CD4-positive, alpha-beta T cell (primary cell): ENCODE measurements around the gene PPIE. TPM values are rescaled to one million over a fixed set of nuclear protein-coding genes. Genes with fewer than 3 reads are reported as not detected.

Source experiments
- ATAC-seq: fragments of 200-7000 bp; cut with Tn5 transposase; one replicate; pipeline ENCODE4 v1.10.0; 2022; ENCODE audit warnings: mild to moderate bottlenecking; ENCODE audit not compliant: poor library complexity
- CTCF ChIA-PET: fragments of 350-600 bp; sonication (Branson Sonifier 250); formaldehyde crosslinking; loops from one replicate; lab custom pipeline; 2021; ENCODE audit warnings: antibody characterized with exemption, inconsistent platforms; lab: Charles Lee
- POLR2A ChIA-PET: fragments of 350-600 bp; sonication (Branson Sonifier 250); formaldehyde crosslinking; loops from one replicate; lab custom pipeline; 2021; ENCODE audit warnings: antibody characterized with exemption, inconsistent platforms; lab: Charles Lee
- DNase-seq, 14 experiments: peaks; one replicate each; pipeline ENCODE4 v3.0.0-alpha.2; 2013 to 2020; ENCODE audit warnings: mixed read lengths in 2 of 14
- H3K27ac ChIP-seq, 2 donors: one replicate each; pipeline versions ENCODE4 v1.5.1 to v1.7.0; 2013; ENCODE audit warnings: low read length in 2 of 2, low read depth in 1 of 2, mild to moderate bottlenecking in 1 of 2
- H3K27me3 ChIP-seq, 2 experiments: 1 replicate in 1 of 2; 2 replicates in 1 of 2; pipeline versions ENCODE4 v1.6.1 to v1.7.0; 2013; ENCODE audit warnings: low read length in 2 of 2, control low read depth in 1 of 2, mild to moderate bottlenecking in 1 of 2, moderate library complexity in 1 of 2; ENCODE audit not compliant: insufficient read depth in 2 of 2, control insufficient read depth in 1 of 2
- H3K36me3 ChIP-seq: one replicate; pipeline ENCODE4 v1.6.1; 2013; ENCODE audit warnings: low read length, control low read depth; ENCODE audit not compliant: insufficient read depth
- H3K4me1 ChIP-seq: one replicate; pipeline ENCODE4 v1.6.1; 2013; ENCODE audit warnings: low read length, control low read depth; ENCODE audit not compliant: insufficient read depth
- H3K4me3 ChIP-seq: one replicate; pipeline ENCODE4 v1.5.1; 2013; ENCODE audit warnings: mild to moderate bottlenecking, low read length, moderate library complexity
- H3K9me3 ChIP-seq, 2 experiments: 1 replicate in 1 of 2; 2 replicates in 1 of 2; pipeline versions ENCODE4 v1.6.1 to v1.7.0; 2013; ENCODE audit warnings: low read length in 2 of 2, mild to moderate bottlenecking in 2 of 2, control low read depth in 1 of 2, moderate library complexity in 1 of 2; ENCODE audit not compliant: control insufficient read depth in 1 of 2, insufficient read depth in 1 of 2
- H3K27ac Mint-ChIP-seq: one replicate; pipeline ENCODE4 v1.8.0; 2020; ENCODE audit warnings: mixed read lengths
- H3K27me3 Mint-ChIP-seq: one replicate; pipeline ENCODE4 v1.8.0; 2021; ENCODE audit warnings: mixed read lengths
- H3K36me3 Mint-ChIP-seq: one replicate; pipeline ENCODE4 v1.8.0; 2021; ENCODE audit warnings: low read depth, mixed read lengths
- H3K4me1 Mint-ChIP-seq: one replicate; pipeline ENCODE4 v1.8.0; 2021; ENCODE audit warnings: low read depth, mixed read lengths
- H3K4me3 Mint-ChIP-seq: one replicate; pipeline ENCODE4 v1.8.0; 2020; ENCODE audit warnings: mild to moderate bottlenecking, mixed read lengths
- H3K9me3 Mint-ChIP-seq: one replicate; pipeline ENCODE4 v1.8.0; 2020; ENCODE audit warnings: mixed read lengths
- CTCF ChIP-seq: fragments of 200-600 bp; IDR thresholded peaks from one replicate; pipeline ENCODE4 v1.8.0; 2022; ENCODE audit warnings: antibody characterized with exemption, mild to moderate bottlenecking
- intact Hi-C, 2 experiments: fragments of 100-400 bp; cut with DNase I in 1 of 2; cut with micrococcal nuclease in 1 of 2; formaldehyde crosslinking; loops; one replicate each; pipeline versions ENCODE4 v1.15.1 to v1.9.0; 2023 to 2025; cut with DNase I, micrococcal nuclease
- total RNA-seq, 174 experiments: library from RNA in 2 of 174; stranded (reverse) in 2 of 174; gene quantifications; one replicate each; pipeline ENCODE4 v1.2.3 and lab custom pipeline; 2021 to 2026

The PPIE gene
- total RNA-seq, 2 experiments from 2014 or later: 45.0 to 46.7 TPM

- ATAC-seq (no peak), DNase-seq (no peak)
- TF ChIP-seq CTCF: no peak
- intact Hi-C loops: no loop called here
- Histone ChIP-seq H3K9me3 (peaks cover 0 to 9% of the 10 kb centered on the region in 2 experiments), H3K4me3 (no peak overlapping the region), H3K27me3 (no peaks in the 10 kb centered on the region), H3K36me3 (peaks cover 7% of the 10 kb centered on the region), H3K27ac (no peak overlapping the region), H3K4me1 (no peaks in the 10 kb centered on the region)
- Mint-ChIP-seq H3K27me3 (peaks cover 5% of the 10 kb centered on the region), H3K27ac (no peak overlapping the region), H3K36me3 (peaks cover 12% of the 10 kb centered on the region), H3K4me1 (no peaks in the 10 kb centered on the region), H3K4me3 (no peak overlapping the region), H3K9me3 (peaks cover 2% of the 10 kb centered on the region)
- CTCF ChIA-PET: no interaction called here
- POLR2A ChIA-PET: no interaction called here
These were observed 70.3 kb downstream of the PPIE start for GRCh38 chr1:39808784-39809517.

- ChIA-PET POLR2A (no interaction called here), CTCF (no interaction called here)
- H3K4me1 Mint-ChIP-seq: peaks cover 9% of the 10 kb centered on the region
These were observed 74.2 kb downstream of the PPIE start for GRCh38 chr1:39812913-39813312.

More at GRCh38 chr1:39812913-39813312, 74.2 kb downstream of the PPIE start:
- H3K36me3 Mint-ChIP-seq: no peaks in the 10 kb centered on the region
- H3K4me3 Mint-ChIP-seq: no peak overlapping the region
- H3K27ac Mint-ChIP-seq: no peak overlapping the region
- Histone ChIP-seq H3K4me1 (peaks cover 11% of the 10 kb centered on the region), H3K9me3 (peaks cover 0 to under 1% of the 10 kb centered on the region in 2 experiments), H3K27ac (no peak overlapping the region), H3K36me3 (no peaks in the 10 kb centered on the region), H3K27me3 (no peaks in the 10 kb centered on the region), H3K4me3 (no peak overlapping the region)
- TF ChIP-seq CTCF: no peak
- peaks cover 20% of the 10 kb centered on the region for H3K27me3 Mint-ChIP-seq
- no peak for ATAC-seq
- intact Hi-C loops: no loop called here
- no peaks in the 10 kb centered on the region for H3K9me3 Mint-ChIP-seq
- no peak for DNase-seq

Other genes with a start within 250 kb of the PPIE start
- gene BMP8A, start 247.2 kb upstream of the PPIE start, total RNA-seq: not detected
- 100 to 1,000 TPM; 343 to 348 TPM for gene PABPC4, start 162.1 kb upstream of the PPIE start, total RNA-seq
- under 1 TPM in 1 of 2 experiments, not detected in 1; 0.05 TPM for gene HEYL, start 99.2 kb upstream of the PPIE start, total RNA-seq
- gene NT5C1A, start 66.8 kb upstream of the PPIE start, total RNA-seq: 1 to 10 TPM; 1.1 to 1.3 TPM
- gene HPCAL4, start 47.4 kb upstream of the PPIE start, total RNA-seq: 10 to 100 TPM; 22.8 to 22.9 TPM
- gene OXCT2, start 32.5 kb downstream of the PPIE start, total RNA-seq: not detected
- gene BMP8B, start 50.0 kb downstream of the PPIE start, total RNA-seq: under 1 TPM in 1 of 2 experiments, not detected in 1; 0.06 TPM
- gene TRIT1, start 144.6 kb downstream of the PPIE start, total RNA-seq: 1 to 10 TPM; 4.0 to 4.4 TPM
- gene MYCL, start 163.0 kb downstream of the PPIE start, total RNA-seq: under 1 TPM; 0.08 to 0.50 TPM
- 1 to 10 TPM; 2.5 to 2.7 TPM for gene MFSD2A, start 216.3 kb downstream of the PPIE start, total RNA-seq